GM18519 (cell line): ENCODE results near the gene CCDC63.
"Not testable (repeated sequence)": the region's sequence is repeated elsewhere in the genome, so short reads cannot be mapped to it uniquely, and the experiment has no call there.

Experiments
- ATAC-seq: cut with Tn5 transposase; IDR thresholded peaks from one replicate; pipeline ENCODE4 v1.9.1; 2021; ENCODE audit warnings: mild to moderate bottlenecking, moderate library complexity; ENCODE audit not compliant: unreplicated experiment, low FRiP score

Gene CCDC63

DNA sequence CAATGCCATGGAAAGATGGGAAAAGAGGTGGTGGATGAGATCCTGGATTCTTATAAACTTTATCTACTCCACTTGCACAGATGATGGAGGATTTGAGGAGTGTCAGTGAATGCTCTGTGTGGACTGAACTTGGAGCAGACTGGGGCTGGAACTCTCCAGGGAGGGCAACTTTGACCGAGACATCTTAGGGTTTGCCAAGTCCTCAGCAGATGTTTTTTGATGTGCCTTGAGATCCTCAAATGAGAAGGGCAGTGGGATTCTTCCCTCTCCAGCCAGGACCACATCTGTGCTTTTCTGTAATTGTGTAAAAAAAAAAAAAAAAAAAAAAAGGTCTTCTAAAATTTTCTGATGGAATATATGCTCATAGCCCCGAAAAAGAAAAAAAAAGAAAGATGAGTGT lies 96.6 kb downstream of the CCDC63 start:
- ATAC-seq: no peak

DNA sequence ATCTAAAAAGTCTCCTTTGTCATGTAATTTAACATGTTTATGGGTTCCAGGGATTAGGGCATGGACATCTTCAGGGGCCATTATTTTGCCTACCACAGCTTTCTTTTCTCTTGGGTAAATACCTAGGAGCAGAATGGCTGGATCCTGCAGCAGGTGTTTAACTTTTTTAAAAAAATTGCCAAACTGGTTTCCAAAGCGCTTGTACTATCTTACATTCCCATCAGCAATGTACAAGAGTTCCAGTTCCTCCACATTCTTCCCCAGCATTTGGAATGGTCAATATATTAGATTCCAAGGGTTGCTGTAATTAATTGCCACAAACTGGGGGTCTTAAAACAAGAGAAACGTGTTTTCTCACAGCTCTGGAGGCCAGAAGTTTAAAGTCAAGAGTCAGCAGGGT lies 101.3 kb downstream of the CCDC63 start:
- ATAC-seq: no peak

DNA sequence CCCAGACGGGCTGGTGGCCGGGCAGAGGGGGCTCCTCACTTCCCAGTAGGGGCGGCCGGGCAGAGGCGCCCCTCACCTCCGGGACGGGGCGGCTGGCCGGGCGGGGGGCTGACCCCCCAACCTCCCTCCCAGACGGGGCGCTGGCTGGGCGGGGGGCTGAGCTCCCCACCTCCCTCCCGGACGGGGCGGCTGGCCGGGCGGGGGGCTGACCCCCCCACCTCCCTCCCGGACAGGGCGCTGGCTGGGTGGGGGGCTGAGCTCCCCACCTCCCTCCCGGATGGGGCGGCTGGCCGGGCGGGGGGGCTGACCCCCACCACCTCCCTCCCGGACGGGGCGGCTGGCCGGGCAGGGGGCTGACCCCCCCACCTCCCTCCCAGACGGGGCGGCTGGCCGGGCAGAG lies 103.7 kb downstream of the CCDC63 start:
- ATAC-seq: not testable (repeated sequence)

DNA sequence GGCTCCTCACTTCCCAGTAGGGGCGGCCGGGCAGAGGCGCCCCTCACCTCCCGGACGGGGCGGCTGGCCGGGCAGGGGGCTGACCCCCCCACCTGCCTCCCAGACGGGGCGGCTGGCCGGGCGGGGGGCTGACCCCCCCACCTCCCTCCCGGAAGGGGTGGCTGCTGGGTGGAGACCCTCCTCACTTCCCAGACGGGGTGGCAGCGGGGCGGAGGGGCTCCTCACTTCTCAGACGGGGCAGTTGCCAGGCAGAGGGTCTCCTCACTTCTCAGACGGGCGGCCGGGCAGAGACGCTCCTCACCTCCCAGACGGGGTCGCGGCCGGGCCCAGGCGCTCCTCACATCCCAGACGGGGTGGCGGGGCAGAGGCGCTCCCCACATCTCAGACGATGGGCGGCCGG lies 104.1 kb downstream of the CCDC63 start:
- not testable (repeated sequence) for ATAC-seq
